OCI-LY1 (cell line): ENCODE data around the gene MSMO1.

ENCODE experiments used
- H2AFZ ChIP-seq: fragments of 200-600 bp; sonication (generic), shearing (Covaris generic); 2 replicates; pipeline ENCODE4 v1.6.0; 2014; ENCODE audit warnings: antibody characterized with exemption, mild to moderate bottlenecking, low read length
- H3F3A ChIP-seq: fragments of 200-600 bp; sonication (generic), shearing (Covaris generic); 2 replicates; pipeline ENCODE4 v1.6.0; 2014; ENCODE audit warnings: mild to moderate bottlenecking, antibody characterized with exemption, low read length, moderate library complexity; ENCODE audit not compliant: insufficient read depth
- H3K27ac ChIP-seq: fragments of 200-600 bp; sonication (generic); 2 replicates; pipeline ENCODE4 v1.5.1; 2014; ENCODE audit warnings: low read length, mixed run types, mild to moderate bottlenecking, low read depth; ENCODE audit not compliant: poor library complexity, severe bottlenecking
- H3K27me3 ChIP-seq: fragments of 200-600 bp; sonication (generic); 2 replicates; pipeline ENCODE4 v1.6.0; 2014; ENCODE audit warnings: antibody characterized with exemption, mild to moderate bottlenecking, low read length, moderate library complexity; ENCODE audit not compliant: insufficient read depth
- H3K36me3 ChIP-seq: fragments of 200-600 bp; sonication (generic); 2 replicates; pipeline ENCODE4 v1.6.1; 2014; ENCODE audit warnings: mild to moderate bottlenecking, antibody characterized with exemption, low read length, moderate library complexity, mixed read lengths; ENCODE audit not compliant: insufficient read depth
- H3K4me1 ChIP-seq: fragments of 200-600 bp; sonication (generic); 2 replicates; pipeline ENCODE4 v1.5.1; 2014; ENCODE audit warnings: mild to moderate bottlenecking, low read length, moderate library complexity; ENCODE audit not compliant: insufficient read depth, severe bottlenecking
- H3K4me2 ChIP-seq: fragments of 200-600 bp; sonication (generic), shearing (Covaris generic); 2 replicates; pipeline ENCODE4 v1.6.1; 2014; ENCODE audit warnings: low read length
- H3K4me3 ChIP-seq: fragments of 200-600 bp; sonication (generic); 2 replicates; pipeline ENCODE4 v1.5.1; 2014; ENCODE audit warnings: low read length, low read depth, mild to moderate bottlenecking, mixed read lengths; ENCODE audit not compliant: poor library complexity, severe bottlenecking
- H3K79me2 ChIP-seq: fragments of 200-600 bp; shearing (Covaris generic); 2 replicates; pipeline ENCODE4 v1.6.1; 2016; ENCODE audit warnings: mixed run types, low read length, mixed read lengths; ENCODE audit not compliant: insufficient read depth
- H3K9ac ChIP-seq: fragments of 200-600 bp; sonication (generic), shearing (Covaris generic); 2 replicates; pipeline ENCODE4 v1.6.1; 2014; ENCODE audit warnings: mild to moderate bottlenecking, low read length, mixed read lengths
- H3K9me2 ChIP-seq: fragments of 200-600 bp; sonication (generic), shearing (Covaris generic); 2 replicates; pipeline ENCODE4 v1.6.1; 2014; ENCODE audit warnings: low read depth, mild to moderate bottlenecking, low read length, mixed read lengths
- H3K9me3 ChIP-seq: fragments of 200-600 bp; shearing (Covaris generic); 2 replicates; pipeline ENCODE4 v1.6.1; 2014; ENCODE audit warnings: low read length, mixed read lengths
- H4K20me1 ChIP-seq: fragments of 200-600 bp; sonication (generic), shearing (Covaris generic); 2 replicates; pipeline ENCODE4 v1.6.0; 2016; ENCODE audit warnings: mild to moderate bottlenecking, low read length; ENCODE audit not compliant: insufficient read depth
- CTCF ChIP-seq: fragments of 200-600 bp; sonication (generic), shearing (Covaris generic); IDR thresholded peaks from 2 replicates; pipeline ENCODE4 v1.5.1; 2017; ENCODE audit warnings: mild to moderate bottlenecking, antibody characterized with exemption, low read length, moderate library complexity, mixed read lengths
- EZH2 ChIP-seq: fragments of 200-600 bp; sonication (generic), shearing (Covaris generic); IDR thresholded peaks from 2 replicates; pipeline ENCODE4 v1.8.0; 2017; ENCODE audit warnings: borderline replicate concordance, mixed run types, mild to moderate bottlenecking, antibody characterized with exemption, low read length, moderate library complexity, mixed read lengths

The MSMO1 gene

GRCh38 chr4:165330071-165330470 is 2.6 kb downstream of the MSMO1 start:
- no peaks in the 10 kb centered on the region for H3K9me2 ChIP-seq
- H3K9ac ChIP-seq, result peak overlapping the region; percentile 95
- H3K79me2 ChIP-seq, result peaks cover 75% of the 10 kb centered on the region
- H3K27me3 ChIP-seq, result no peaks in the 10 kb centered on the region
- peaks cover 78% of the 10 kb centered on the region for H3K36me3 ChIP-seq
- peaks cover 10% of the 10 kb centered on the region; the same call in 1 of the 2 replicates for H4K20me1 ChIP-seq
- H3K4me3 ChIP-seq, result peak overlapping the region; percentile 96
- H3K4me1 ChIP-seq, result peaks cover 68% of the 10 kb centered on the region
- H3F3A ChIP-seq, result no peaks in the 10 kb centered on the region
- peaks cover 4% of the 10 kb centered on the region; the same call in 1 of the 2 replicates for H3K9me3 ChIP-seq
- peak overlapping the region; percentile 96 for H3K4me2 ChIP-seq
- H3K27ac ChIP-seq, result peak overlapping the region; percentile 7
- TF ChIP-seq EZH2 (no peak), CTCF (no peak)
- no peak overlapping the region for H2AFZ ChIP-seq

- peaks cover 78% of the 10 kb centered on the region for H3K36me3 ChIP-seq
- H3K9me2 ChIP-seq, result no peaks in the 10 kb centered on the region
- peaks cover 71% of the 10 kb centered on the region for H3K4me1 ChIP-seq
- peak overlapping the region; percentile 95 for H3K9ac ChIP-seq
- TF ChIP-seq EZH2 (no peak), CTCF (no peak)
- peaks cover 79% of the 10 kb centered on the region for H3K79me2 ChIP-seq
- H4K20me1 ChIP-seq, result peaks cover 10% of the 10 kb centered on the region; the same call in 1 of the 2 replicates
- peak overlapping the region; percentile 7 for H3K27ac ChIP-seq
- H3F3A ChIP-seq, result no peaks in the 10 kb centered on the region
- peak overlapping the region; percentile 96 for H3K4me3 ChIP-seq
- peak overlapping the region; percentile 96 for H3K4me2 ChIP-seq
- H3K9me3 ChIP-seq, result no peaks in the 10 kb centered on the region
- H2AFZ ChIP-seq, result no peak overlapping the region
- no peaks in the 10 kb centered on the region for H3K27me3 ChIP-seq
These were observed 3.2 kb downstream of the MSMO1 start for GRCh38 chr4:165330666-165331065.

DNA sequence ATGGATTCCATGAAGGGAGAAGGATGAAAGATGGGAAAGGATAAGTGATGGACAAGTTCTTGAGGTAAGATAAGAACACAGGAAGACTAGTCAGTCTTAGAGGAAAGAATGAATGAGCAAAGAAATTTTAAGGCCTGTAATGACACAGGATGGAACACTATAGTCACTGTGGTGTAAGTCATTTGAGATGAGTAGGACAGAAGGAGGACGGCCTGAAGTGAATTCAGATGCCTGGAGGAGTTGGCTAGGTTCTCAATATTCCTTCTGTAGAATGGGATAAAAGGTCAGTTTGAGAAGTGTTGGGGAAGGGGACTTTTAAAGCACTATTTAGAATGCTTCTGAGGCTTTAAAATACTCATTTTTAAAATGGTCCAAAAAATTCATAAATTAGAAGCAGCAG is 3.9 kb downstream of the MSMO1 start:
- peak overlapping the region; percentile 96 for H3K4me3 ChIP-seq
- no peak for TF ChIP-seq EZH2
- TF ChIP-seq CTCF, result no peak; the same call in 1 of the 2 replicates
- H3K9me2 ChIP-seq, result no peaks in the 10 kb centered on the region
- peak overlapping the region; percentile 95; the same call in 1 of the 2 replicates for H3K9ac ChIP-seq
- H2AFZ ChIP-seq, result no peak overlapping the region
- H3K4me2 ChIP-seq, result peak overlapping the region; percentile 96
- H3K9me3 ChIP-seq, result no peaks in the 10 kb centered on the region
- peaks cover 10% of the 10 kb centered on the region; the same call in 1 of the 2 replicates for H4K20me1 ChIP-seq
- peaks cover 64% of the 10 kb centered on the region for H3K4me1 ChIP-seq
- H3K36me3 ChIP-seq, result peaks cover 82% of the 10 kb centered on the region
- peaks cover 84% of the 10 kb centered on the region for H3K79me2 ChIP-seq
- no peaks in the 10 kb centered on the region for H3F3A ChIP-seq
- H3K27ac ChIP-seq, result no peak overlapping the region
- H3K27me3 ChIP-seq, result no peaks in the 10 kb centered on the region
